Measurements from ENCODE around the gene CLRN1.
"Not testable (repeated sequence)": the region's sequence is repeated elsewhere in the genome, so short reads cannot be mapped to it uniquely, and the experiment has no call there.

The CLRN1 gene

DNA sequence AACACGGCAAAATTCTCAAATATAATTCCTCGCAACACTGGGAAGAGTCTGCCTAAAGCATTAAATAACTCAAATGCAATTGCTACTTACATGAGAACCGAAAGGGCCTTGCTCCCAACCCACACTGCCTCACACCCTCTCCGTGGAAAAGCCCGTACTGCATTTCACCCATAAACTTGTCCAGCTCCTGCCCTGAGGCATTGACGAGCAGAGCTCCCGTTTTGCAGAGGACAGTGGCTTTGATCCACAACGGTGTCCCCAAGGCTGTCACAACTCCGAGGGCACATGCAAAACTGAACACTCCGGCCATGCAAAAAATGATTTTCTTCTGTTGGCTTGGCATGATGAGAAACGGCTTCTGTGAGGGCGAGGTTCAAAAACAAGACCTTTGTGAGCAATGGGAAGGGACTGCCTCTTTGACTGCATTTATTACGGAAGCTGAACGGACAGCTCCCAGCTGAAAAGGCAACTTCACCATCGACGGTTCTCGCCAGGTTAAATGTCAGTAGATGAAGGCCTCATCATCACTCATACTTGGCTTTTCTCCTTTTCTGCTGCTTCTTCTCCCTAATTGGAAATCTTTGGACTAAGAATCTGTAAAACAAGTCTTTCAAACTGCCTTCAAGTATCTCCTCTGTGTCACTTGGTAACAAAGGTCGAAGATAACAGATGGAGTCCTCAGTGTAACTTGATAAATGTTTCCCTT lies at the start of gene CLRN1:
TSS of gene CLRN1 (minus strand) at position 362 of the 706 bp plus-strand sequence. CDS start at position 343, 19 bp downstream.
- no peak for DNase-seq (ENCODE audit: low read depth)

DNA sequence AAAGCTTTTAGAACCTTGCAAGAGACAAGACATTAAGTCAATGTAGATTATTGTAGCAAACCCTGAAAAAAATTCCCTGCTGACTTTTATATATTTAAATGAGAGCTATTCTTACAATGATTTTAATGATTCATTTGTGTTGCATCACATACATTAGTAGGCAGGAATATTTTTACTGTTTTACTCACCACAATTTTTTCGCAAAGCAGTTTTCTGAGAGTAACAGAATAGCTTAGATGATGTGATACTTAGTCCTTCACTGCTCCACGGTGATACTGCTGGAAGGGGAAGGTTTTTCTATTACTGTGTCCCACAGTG lies 43.9 kb upstream of the CLRN1 start:
- DNase-seq (ENCODE audit: low read depth) = no peak

DNA sequence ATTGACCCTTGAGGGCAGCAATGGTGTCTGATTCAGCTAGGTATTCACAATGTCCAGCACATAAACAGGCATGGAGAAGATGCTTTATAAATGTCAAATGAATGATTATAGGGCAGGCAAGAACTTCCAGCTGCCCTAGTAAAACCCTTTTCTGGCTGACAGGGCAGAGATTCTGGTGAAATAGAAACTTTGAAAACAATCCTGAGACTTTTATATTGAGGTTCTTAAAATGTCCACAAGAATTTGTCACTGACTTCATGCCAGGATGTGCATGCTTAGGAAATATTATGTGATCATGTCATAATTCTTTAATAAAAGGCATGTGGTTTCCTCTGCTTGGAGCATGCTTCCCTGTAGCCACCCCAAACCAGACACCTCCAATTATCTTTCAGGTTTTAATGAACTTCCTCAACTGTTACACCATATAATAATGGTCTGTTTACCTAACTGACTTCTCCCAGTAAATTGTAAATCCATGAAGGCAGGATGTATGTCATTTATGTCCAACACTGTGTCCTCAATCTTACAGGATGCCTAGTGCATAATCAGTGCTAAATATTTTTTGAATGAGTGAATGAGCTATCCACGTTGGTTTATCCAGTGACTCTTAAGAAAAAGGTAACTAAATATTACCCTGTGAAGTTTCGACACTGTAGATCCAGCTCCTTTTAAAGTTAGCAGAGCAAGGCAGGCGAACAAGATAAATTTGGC lies 43.4 kb upstream of the CLRN1 start:
- no peak for DNase-seq (ENCODE audit: low read depth)

DNA sequence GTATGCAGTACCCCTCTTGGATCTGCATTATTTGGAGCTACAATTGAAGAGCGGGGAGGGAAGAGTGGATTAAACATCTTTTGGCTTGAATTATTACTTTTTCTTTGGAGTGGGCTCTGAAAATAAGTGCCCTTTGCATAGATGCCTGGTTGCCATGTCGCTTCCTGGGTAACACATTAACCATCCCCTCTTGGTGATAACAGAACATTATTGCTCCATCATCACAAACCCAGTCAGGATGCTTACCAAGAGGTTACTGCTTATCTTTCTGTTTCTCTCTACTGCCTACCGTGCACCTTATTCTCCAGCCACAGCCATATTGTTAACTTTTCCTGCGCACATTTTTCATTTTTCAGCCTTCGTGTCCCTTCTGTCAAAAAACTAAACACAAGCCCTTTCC lies 42.7 kb upstream of the CLRN1 start:
- no peak for DNase-seq (ENCODE audit: low read depth)

DNA sequence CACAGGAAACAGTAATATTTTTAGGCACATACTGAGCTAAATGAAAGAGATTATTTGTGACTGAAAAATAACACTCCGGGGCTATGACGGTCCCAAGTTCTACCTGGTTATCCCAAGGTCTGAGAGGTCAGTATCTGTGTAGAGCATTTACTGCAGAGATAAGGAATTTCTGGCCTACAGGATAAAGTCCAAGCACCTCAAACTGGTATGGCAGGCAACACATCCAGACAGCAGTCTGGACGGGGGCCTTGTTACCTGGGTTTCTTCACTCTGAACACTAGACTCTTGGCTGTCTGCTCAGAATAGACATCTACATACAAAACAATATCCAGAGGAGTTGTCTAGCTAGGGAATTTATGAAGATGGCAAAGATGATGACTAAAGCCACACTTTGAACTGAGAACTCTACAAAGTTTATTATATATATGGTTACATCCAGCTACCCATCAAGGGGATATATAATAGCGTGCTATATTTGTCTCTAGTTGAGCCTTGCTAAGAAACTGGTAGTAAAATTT lies 42.0 kb upstream of the CLRN1 start:
- DNase-seq (ENCODE audit: low read depth) = no peak

- DNase-seq (ENCODE audit: low read depth) = no peak
These were observed 40.2 kb upstream of the CLRN1 start for GRCh38 chr3:151012753-151013152.

DNA sequence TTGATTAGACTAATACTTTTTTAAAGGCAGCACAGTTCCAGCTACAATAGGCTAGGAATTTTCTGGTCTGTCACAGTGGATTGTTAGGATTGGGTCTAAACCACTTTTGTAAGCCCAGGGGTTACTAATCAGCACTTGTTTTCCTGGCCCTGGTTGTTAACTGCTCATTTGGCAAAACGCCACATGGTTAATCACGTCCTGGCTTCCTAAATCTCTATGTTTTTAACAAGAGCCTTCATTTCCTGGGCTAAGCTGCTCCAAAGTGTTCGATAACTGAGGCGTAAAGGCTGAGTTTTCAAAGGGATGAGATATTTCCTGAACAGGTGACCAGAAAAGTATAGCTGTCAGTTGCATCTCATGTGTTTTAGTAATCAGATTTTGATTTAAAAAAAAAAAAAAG lies 38.9 kb upstream of the CLRN1 start:
- DNase-seq (ENCODE audit: low read depth) = no peak

DNA sequence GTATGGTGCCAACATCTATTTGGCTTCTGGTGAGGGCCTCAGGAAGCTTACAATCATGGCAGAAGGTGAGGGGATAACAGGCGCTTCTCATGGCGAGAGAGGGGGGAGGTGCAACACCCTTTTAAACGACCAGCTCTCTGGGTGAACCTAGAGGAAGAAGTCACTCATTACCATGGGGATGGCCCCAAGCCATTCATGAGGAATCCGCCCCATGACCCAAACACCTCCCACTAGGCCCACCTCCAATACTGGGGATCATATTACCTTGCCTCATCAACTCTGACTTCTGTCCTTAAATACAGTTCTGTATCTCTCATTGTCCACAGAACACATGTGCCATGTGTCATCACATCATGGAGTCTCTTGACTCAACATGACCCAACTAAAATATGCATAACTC lies 37.5 kb upstream of the CLRN1 start:
- no peak for DNase-seq (ENCODE audit: low read depth)

- no peak for DNase-seq (ENCODE audit: low read depth)
These were observed 36.9 kb upstream of the CLRN1 start for GRCh38 chr3:151009430-151009829.

- DNase-seq (ENCODE audit: low read depth) = no peak
These were observed 36.2 kb upstream of the CLRN1 start for GRCh38 chr3:151008699-151009098.

DNA sequence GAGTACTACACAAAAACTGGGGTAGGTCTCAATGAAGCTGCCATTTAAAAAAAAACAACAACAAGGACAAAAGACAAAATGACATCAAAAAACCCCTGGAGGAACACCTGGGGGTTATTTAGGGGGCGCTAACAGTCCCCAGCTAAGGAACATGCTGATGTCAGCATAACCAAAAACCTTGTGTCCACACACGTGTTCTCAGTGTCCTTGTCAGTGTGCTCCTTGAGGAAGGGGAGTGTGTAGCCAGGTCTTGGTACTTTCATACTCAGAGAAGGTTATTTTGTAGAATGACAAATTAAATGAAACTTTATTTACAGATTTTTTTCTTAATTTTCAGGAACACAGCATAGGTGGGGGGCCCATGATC lies 31.2 kb upstream of the CLRN1 start:
- no peak for DNase-seq (ENCODE audit: low read depth)

- no peak for DNase-seq (ENCODE audit: low read depth)
These were observed 30.7 kb upstream of the CLRN1 start for GRCh38 chr3:151003029-151003767.

DNA sequence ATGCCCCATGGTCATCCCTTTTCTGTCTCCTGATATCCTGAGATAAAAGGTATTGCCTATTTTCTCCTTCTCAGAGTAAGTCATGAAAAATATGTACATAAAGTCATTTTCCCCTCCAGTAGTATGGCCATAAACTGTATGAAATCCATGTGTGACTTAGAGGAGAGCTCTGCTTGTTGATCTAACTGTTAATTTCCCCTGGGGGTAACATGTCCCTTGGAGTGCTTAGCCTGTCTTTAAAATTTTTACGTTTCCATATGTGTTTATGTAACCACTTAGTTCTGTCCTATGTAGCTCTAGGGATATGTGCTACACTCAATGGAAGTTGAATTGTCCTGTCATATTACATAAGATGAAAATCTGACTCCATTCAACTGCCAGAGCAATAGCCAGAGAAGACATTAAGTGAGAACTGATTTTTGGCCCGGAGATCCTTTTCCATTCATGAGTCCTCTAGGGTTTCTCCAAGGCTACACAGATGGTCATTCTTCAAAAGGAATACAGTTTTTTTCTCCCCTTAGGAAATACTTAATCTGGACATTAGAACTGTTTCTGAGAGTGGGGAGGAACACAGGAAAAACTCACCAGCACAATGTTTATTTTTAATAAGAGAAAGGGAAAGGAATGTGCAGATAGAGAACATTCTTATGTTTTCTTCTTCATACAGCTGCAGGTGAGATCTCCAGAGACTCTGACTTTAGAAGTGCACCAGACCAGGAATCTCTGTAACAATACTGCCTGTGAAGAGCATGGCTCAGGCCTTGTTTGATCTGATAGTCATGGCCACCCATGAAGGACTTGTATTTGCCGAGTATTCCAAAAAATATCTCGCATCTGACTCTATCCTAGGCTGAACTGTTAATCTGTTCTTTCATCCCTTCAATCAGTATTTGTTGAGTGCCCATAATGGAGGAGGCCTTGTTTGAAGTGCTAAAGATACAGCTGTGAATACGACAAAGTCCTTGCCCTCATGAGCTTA lies 29.8 kb upstream of the CLRN1 start:
- no peak for DNase-seq (ENCODE audit: low read depth)

GRCh38 chr3:150998996-150999395 lies 26.5 kb upstream of the CLRN1 start:
- DNase-seq (ENCODE audit: low read depth) = no peak

GRCh38 chr3:150996731-150997130 lies 24.2 kb upstream of the CLRN1 start:
- no peak for DNase-seq (ENCODE audit: low read depth)

- DNase-seq (ENCODE audit: low read depth) = no peak
These were observed 23.0 kb upstream of the CLRN1 start for GRCh38 chr3:150995510-150995909.

DNA sequence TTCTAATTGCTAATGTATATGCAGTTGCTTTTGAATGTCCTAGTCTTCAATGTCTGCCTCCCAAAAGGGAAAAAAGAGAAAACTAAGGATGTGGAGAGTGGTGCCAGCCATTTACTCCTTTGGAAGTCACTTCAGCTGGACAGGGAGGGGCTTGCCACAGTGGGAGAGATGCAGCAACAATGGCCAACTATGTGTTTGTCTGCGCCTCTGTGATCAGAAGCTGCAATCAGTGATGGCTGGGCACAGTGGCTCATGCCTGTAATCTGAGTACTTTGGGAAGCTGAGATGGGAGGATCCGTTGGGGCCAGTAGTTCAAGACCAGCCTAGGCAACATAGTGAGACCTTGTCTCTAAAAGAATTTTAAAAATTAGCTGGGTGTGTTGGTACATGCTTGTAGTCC lies 16.7 kb upstream of the CLRN1 start:
- no peak for DNase-seq (ENCODE audit: low read depth)

- not testable (repeated sequence) for DNase-seq (ENCODE audit: low read depth)
These were observed 15.9 kb upstream of the CLRN1 start for GRCh38 chr3:150988395-150988794.

DNA sequence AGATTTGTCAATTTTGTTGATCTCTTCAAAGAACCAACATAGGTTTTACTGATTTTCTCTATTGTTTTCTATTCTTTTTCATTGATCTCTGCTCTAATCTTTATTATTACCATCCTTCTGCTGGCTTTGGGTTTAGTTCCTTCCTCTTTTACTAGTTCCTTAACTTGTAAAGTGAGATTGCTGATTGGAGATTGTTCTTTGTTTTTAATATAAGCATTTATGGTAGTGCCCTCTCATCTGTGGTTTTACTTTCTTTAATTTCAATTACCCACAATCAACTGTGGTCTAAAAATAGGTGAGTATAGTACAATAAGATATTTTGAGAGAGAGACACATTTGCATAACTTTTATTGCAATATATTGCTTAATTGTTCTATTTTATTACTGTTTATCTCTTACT lies 13.2 kb upstream of the CLRN1 start:
- DNase-seq (ENCODE audit: low read depth) = no peak

- no peak for DNase-seq (ENCODE audit: low read depth)
These were observed 11.5 kb upstream of the CLRN1 start for GRCh38 chr3:150984066-150984465.

DNA sequence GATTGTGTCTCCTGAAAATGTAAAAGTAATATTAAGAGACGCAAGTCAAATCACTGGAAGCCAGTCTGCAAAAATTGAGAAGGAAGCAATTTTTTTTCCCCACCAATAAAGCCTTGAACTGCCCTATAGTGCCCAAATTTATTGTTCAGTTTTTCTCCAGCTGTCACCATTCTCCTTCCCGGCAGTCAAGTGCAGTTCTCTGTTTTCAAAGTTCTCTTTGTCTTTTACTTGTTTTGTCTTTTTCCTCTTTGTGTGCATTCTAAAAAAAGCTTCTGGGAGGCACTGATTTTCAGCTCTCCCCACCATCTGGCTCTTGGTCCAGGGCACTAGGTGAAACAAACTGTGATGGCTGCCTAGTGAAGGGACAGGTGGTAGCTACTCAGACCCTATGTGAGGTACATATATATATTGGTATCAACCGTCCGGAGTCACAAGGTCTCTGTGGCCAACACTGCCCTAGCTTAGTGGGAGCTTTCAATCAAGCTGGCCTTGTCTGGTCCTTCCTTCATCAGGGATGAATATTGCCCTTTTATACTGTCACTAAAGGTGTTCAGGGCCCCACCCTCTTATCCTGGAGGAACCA lies 6.1 kb upstream of the CLRN1 start:
- no peak for DNase-seq (ENCODE audit: low read depth)

DNA sequence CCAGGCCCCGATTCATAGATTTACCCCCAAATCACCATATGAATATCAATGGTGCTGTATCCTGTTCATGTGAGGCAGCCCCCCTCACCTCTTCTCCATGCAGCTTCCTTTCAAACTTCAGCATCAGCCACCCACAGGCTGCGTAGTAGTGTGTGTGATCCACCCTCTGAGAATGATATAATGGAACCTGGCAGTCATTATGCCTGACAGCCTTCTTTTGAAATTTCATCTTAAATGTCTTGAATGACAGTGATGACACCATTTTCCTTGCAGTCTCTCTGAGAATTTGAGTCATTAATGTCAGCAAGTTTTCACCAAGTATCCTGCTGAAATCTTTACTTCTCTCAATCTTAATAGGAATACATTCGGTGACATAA lies 3.5 kb upstream of the CLRN1 start:
- DNase-seq (ENCODE audit: low read depth) = no peak

Data from activated gamma-delta T cell treated with anti-CD3 and anti-CD28 coated beads, Interleukin-2, amount 50 U/mL, for 16 hours (primary cell).